ENCODE measurements around the gene GSC. TPM values are rescaled to one million over a fixed set of nuclear protein-coding genes. Genes with fewer than 3 reads are reported as not detected.
"Not testable (repeated sequence)": the region's sequence is repeated elsewhere in the genome, so short reads cannot be mapped to it uniquely, and the experiment has no call there.

The GSC gene
- polyA plus RNA-seq, 12 donors: 0.37 to 1.7 (median 0.74) TPM; not detected in 2

- not testable (repeated sequence) for DNase-seq
Observed at GRCh38 chr14:94747153-94747552, 22.8 kb downstream of the GSC start.

GRCh38 chr14:94746131-94746530 is 23.8 kb downstream of the GSC start:
- no peak for DNase-seq

GRCh38 chr14:94738751-94739150 is 31.2 kb downstream of the GSC start:
- no peak for DNase-seq

- DNase-seq: no peak
Observed at GRCh38 chr14:94738097-94738496, 31.8 kb downstream of the GSC start.

DNA sequence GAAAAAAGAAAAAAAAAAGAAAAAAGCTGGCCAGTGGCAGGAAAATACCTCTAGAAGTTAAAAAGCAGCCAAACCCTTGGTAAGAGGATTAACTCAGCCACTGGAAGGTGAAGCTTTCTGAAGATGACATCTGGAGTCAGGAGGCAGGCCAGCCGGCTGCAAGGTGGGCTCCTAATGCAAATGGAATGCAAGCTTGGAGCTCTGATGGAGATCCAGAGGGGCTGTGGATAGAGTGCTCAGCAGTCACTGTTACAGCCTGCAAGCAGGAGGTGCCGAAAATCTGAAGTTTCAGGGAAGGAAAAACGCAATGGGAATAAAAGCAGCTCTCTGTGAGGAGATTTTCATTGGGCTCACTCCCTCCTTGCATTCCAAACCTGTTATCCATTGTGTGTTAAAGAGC is 41.0 kb downstream of the GSC start:
- no peak for DNase-seq

GRCh38 chr14:94728440-94728839 is 41.5 kb downstream of the GSC start:
- not testable (repeated sequence) for DNase-seq

DNA sequence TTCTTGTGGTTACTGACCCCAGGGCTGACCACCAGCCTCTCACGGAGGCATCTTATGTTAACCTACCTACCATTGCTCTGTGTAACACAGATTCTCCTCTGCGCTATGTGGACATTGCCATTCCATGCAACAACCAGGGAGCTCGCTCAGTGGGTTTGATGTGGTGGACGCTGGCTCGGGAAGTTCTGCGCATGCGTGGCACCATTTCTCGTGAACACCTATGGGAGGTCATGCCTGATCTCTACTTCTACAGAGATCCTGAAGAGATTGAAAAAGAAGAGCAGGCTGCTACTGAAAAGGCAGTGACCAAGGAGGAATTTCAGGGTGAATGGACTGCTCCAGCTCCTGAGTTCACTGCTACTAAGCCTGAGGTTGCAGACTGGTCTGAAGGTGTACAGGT is 43.3 kb downstream of the GSC start:
- not testable (repeated sequence) for DNase-seq

- no peak for DNase-seq
Observed at GRCh38 chr14:94724993-94725392, 44.9 kb downstream of the GSC start.

- DNase-seq: no peak
Observed at GRCh38 chr14:94722397-94722796, 47.5 kb downstream of the GSC start.

Other genes starting within 250 kb of the GSC start
- 1 to 10 TPM in 1 of 12 donors, under 1 TPM in 2, not detected in 9; 0.15 to 1.2 (median 0.25) TPM for gene SERPINA4, start 208.7 kb downstream of the GSC start, polyA plus RNA-seq (ENCODE audit: insufficient read length in 12 of 12)
- gene SERPINA5, start 188.7 kb downstream of the GSC start, polyA plus RNA-seq (ENCODE audit: insufficient read length in 12 of 12): 1 to 10 TPM in 1 of 12 donors, under 1 TPM in 7, not detected in 4; 0.10 to 3.0 (median 0.27) TPM
- gene SERPINA3, start 157.7 kb downstream of the GSC start, polyA plus RNA-seq (ENCODE audit: insufficient read length in 12 of 12): 1 to 10 TPM in 1 of 12 donors, under 1 TPM in 2, not detected in 9; 0.12 to 1.5 (median 0.59) TPM